ENCODE data around the gene CSTA.

CSTA gene

DNA sequence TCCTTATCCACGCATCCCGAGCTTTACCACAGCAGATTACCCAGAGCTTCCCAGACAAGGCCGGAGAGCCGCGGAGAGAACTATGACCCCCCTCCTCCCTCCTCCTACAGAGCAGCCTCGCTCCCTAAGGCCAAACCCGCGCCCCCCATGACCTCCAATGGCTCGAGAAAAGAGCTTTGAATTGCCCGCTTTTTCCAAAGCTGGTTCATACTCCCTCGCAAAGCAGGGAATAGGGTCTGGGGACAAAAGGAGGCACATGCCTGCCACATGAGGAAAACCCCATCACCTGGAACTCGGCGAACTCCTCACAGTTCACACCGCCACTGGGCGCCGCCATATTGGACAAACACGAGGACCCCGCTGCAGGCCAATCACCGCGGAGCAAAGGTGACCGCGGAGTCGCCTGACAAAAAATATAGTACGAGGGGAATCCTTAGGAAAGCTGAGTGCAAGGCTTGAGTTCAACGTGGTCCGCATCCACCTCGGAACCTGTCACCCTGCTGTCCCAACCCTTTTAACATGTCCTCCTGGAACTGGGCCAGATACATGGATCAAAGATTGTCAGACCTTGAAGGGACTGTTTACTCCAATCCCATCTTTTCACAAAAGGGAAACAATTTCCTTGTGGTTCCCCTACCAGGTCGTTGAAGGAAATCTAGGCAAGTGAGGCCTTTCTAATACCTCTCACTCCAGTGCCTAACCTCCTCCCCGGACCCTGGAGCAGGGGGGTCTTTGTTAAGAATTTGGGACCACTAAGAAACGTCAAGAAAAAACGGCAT, 58.0 kb downstream of the CSTA start, which contains the start of gene MIX23:
Gene MIX23 (minus strand): TSS at position 344 of the 779 bp plus-strand sequence. CDS start 7 bp downstream, at position 337.
- peak; percentile 88 for DNase-seq

DNA sequence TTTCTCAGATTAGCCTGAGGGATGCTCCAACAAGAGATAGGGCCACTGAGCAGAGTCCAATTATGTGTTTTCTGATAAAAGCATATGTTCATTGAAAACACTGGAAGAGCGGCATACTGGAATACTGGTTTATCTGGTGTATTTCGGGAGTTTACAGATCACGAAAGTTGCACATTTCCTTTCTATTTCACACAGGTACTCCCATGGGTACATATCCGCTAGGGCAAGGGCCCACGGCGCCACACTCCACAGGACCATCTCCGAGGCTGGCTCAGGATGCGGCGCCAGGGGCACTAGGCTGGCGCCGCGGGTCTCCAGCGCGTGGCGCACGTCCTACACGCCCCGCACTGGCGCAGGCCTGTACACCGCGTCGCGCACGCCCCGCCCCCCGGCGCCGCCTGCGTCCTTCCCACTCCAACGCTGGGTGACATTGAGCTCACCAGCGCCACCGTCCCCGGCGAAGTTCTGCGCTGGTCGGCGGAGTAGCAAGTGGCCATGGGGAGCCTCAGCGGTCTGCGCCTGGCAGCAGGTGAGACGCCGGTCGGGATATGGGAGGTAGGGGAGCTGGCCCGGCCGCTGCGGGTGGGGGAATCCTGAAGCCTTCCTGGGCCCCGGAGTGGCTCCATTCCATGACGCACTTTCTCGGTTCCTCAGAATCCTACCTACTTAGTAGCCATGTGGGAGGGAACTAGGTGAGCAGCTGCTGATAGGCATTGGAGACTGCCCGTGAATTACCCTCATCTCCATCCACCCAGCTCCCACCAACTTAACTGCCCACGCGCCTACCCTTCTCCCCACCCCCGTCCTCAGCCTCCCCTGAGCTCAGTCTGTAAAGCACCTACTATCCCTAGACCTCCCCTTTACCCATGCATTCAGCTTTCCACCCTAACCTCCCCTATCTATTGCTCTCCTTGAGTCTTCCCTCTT, 59.0 kb downstream of the CSTA start, which contains the start of gene FAM162A:
Gene FAM162A (plus strand): TSS at position 412 of the 927 bp plus-strand sequence. CDS start 84 bp downstream, at position 496.
- DNase-seq = peak; percentile 94

DNA sequence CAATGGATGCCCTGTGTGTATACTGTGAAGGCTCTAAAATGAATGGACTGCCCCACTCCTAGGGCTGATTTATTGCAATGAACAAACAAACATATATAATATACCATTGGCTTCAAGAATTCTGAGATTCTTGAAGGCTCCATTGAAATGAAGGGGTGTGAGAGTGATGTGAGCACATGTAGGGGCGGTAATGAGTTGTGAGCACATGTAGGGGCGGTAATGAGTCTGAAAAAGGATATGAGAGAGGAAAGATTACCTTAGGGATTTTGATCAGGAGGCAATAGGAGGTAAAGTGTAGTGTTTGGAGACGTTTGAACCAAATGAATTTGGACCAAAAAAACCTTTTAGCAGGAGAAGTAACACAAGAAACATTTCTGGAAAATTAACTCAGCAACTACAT, 62.7 kb downstream of the CSTA start:
- no peak for DNase-seq

DNA sequence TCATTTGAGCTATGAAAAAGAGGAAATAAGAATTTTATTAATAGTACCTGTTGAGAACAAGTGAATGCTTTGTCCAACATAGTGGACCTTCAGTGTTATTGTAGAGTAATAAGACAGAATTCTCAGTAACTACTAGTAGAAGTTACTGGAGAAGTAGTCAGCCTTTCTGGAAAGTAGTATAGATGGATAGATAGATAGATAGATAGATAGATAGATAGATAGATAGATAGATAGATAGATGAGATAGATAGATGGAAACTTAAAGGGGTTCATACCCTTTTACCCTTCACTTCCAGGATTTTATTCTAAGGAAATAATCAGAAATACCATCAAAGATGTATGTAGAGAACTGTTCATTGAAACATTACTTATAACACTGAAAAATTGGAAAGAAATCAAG, 64.1 kb downstream of the CSTA start:
- no peak for DNase-seq

DNA sequence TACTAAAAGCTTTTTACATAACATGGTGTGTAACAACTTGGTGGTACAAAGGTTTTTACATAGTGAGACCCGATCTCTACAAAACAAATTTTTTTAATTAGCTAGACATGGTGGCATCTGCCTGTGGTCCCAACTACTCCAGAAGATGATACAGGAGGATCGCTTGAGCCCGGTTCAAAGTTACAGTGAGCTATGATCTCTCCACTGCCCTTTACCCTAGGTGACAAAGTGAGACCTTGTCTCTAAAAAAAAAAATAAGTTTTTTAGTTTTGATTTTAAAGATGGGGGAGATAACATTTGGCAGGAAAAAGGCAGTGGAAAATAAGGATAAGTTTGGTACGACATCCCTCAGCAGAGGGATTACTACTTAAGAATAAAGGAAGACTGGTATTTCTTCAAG, 64.8 kb downstream of the CSTA start:
- no peak for DNase-seq

DNA sequence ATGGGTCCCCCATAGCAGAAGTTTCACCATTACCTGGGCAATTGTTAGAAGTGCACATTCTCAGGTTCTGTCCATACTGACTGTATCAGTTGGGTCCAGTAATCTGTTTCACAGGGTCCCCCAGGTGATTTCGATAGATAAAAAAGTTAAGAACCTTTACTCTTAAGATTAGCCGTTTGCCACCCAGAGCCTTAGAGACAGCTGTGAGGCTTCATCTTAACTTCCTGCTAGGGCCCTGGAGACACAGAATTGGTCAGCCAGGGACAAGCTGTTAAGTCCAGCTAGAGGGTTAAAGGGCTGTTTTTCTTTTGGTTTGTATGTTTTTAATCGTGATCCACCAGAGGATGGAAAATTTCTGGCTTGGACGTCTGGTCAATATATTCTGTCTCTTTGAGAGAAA, 65.6 kb downstream of the CSTA start:
- no peak for DNase-seq

Data from stimulated activated CD4-positive, alpha-beta T cell treated with anti-CD3 and anti-CD28 coated beads, Interleukin-4, amount 100 ng/mL, for 1 hour (primary cell).